Daoy (cell line): ENCODE data around the gene TFCP2. TPM values are rescaled to one million over a fixed set of nuclear protein-coding genes. Genes with fewer than 3 reads are reported as not detected.

Source experiments
- total RNA-seq: library from RNA; depleted of rRNA; stranded (reverse); fragments of >200 nt; shearing (Covaris generic); gene quantifications from 2 replicates; pipeline ENCODE4 v1.2.3, GENCODE V29; 2014; rRNA removed

TFCP2 gene
- total RNA-seq, 1 experiment from 2014 or later = 9.5 TPM

Other genes with a start within 250 kb of the TFCP2 start
- gene HIGD1C, start 220.6 kb downstream of the TFCP2 start, total RNA-seq = not detected in 2 replicates
- gene SLC11A2, start 146.8 kb downstream of the TFCP2 start, total RNA-seq = 49.6 and 54.3 TPM in 2 replicates
- gene LETMD1, start 124.8 kb downstream of the TFCP2 start, total RNA-seq = 21.2 and 27.8 TPM in 2 replicates
- gene CSRNP2, start 89.5 kb downstream of the TFCP2 start, total RNA-seq = 16.9 and 22.3 TPM in 2 replicates
- 0.71 and 4.2 TPM in 2 replicates for gene POU6F1, start 44.9 kb upstream of the TFCP2 start, total RNA-seq
- 226 and 263 TPM in 2 replicates for gene DAZAP2, start 65.7 kb upstream of the TFCP2 start, total RNA-seq
- gene SMAGP, start 97.3 kb upstream of the TFCP2 start, total RNA-seq = 10.4 and 26.9 TPM in 2 replicates
- gene BIN2, start 151.0 kb upstream of the TFCP2 start, total RNA-seq = not detected in 2 replicates
- not detected in 2 replicates for gene CELA1, start 173.5 kb upstream of the TFCP2 start, total RNA-seq
- gene GALNT6, start 218.3 kb upstream of the TFCP2 start, total RNA-seq = 4.3 and 14.0 TPM in 2 replicates